ENCODE measurements around the gene NDUFS3.

The NDUFS3 gene

DNA sequence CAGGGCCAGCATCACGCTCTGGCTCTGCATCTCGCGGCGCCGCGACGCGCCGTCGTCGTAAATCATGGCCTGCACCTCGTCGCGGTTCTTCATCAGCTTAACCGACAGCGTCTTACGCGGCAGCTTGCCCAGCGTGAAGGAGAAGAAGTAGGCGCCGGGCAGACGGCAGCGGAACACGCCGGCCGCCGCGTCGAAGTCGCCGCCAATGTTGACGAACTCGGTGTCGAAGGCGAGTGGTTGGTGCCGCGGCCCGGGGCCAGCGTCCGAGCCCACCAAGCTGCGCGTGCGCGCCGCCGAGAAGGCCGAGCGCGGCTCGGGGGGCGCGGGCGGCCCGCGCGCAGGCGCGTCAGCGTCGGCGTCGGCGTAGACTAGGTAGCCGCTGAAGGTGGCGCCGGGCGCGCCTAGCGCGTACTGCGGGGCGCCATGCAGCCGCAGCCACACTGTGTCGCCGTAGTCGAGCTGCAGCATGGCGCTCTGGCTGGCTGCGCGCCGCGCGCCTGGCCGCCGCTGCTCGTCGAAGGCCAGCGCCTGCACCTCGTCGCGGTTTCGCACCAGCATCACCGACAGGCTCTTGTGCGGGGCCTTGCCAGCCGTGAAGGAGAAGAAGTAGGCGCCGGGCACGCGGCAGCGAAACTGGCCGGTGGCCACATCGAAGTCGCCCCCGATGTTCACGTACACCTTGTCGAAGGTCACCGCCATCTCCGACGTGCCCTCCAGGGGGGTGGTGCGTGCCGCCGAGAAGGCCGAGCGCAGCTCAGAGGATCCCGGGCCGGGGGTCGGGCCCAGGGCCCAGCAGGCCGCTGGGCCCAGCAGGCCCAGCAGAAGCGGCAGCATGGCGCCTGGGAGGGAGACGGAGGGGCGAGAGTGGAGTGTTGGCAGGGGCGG is 11.3 kb downstream of the NDUFS3 start:
- no peak overlapping the region for H3K4me3 Mint-ChIP-seq
- peaks cover 12 to 30% of the 10 kb centered on the region in 2 donors for H3K4me1 Mint-ChIP-seq
- H3K36me3 Mint-ChIP-seq = peaks cover 7 to 12% of the 10 kb centered on the region in 2 donors
- H3K27me3 Mint-ChIP-seq = peaks cover 28 to 41% of the 10 kb centered on the region in 2 donors
- H3K27ac Mint-ChIP-seq = no peak overlapping the region
- no peaks in the 10 kb centered on the region for H3K9me3 Mint-ChIP-seq
- ATAC-seq (replicated peaks) = no peak
- DNase-seq = no peak

DNA sequence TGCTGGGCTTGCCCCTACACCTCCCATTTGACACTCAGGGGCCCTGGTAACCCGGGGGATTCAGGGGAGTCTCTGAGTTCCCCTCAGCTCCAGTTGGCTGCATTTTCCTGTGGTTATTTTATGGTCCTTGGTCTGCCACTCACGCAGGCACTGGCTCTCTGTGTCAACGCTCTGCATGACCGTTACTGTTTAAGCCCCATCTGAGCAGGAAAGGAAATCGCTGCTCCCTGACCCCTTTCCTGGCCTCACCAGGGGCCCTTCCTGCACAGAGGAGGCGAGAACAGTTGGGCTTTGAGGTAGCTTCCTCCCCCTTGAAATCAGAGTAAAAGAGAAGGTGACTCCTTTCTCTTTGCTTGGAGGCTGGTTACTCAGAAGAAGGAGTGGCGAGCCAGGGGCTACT is 12.9 kb downstream of the NDUFS3 start:
- peaks cover 12 to 30% of the 10 kb centered on the region in 2 donors for H3K4me1 Mint-ChIP-seq
- H3K36me3 Mint-ChIP-seq = peaks cover 0 to 3% of the 10 kb centered on the region in 2 donors
- H3K27me3 Mint-ChIP-seq = peaks cover 36 to 50% of the 10 kb centered on the region in 2 donors
- ATAC-seq (replicated peaks) (peak; percentile 43 to 52), DNase-seq (no peak)
- peak overlapping the region; percentile 9 for H3K27ac Mint-ChIP-seq
- H3K4me3 Mint-ChIP-seq = no peak overlapping the region
- no peaks in the 10 kb centered on the region for H3K9me3 Mint-ChIP-seq

DNA sequence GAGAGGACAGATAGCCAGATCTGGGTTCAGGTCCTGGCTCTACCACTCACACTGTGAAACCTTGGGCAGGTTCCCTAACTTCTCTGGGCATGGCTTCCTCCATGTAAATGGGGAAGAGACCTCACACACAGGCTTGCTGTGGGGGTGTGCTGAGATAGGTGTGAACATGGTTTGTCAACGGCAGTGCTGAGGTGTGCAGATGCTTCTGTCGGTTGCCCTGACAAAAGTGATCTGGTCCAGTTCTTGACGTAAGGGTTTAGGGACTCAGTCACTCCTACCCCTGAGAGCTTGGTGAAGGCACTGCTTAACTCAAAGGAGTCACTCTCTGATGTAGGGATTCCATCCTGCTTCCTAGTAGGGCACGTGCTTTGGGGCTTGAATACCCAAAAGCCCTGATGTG is 13.4 kb downstream of the NDUFS3 start:
- peak; percentile 35 to 39 for ATAC-seq (replicated peaks)
- no peak overlapping the region for H3K4me3 Mint-ChIP-seq
- peaks cover 36 to 50% of the 10 kb centered on the region in 2 donors for H3K27me3 Mint-ChIP-seq

DNA sequence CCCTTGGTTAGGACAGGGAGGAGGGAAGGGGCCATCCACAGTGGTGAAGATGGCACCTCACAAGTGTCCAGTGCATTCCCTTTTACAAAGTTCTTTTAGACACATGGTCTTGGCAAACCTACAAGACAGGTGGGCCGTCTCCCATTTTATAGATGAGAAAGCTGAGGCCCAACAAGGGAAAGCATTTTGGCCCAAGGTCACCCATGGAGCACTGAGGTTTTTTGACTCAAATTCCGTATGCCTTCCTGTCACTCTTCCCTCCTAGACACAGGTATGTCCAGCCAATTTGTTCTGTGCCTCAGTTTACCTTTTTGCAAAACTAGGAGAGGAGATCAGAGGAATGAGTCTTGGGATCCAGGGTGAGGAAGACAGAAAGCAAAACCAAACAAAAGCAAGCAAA is 14.1 kb downstream of the NDUFS3 start:
- Mint-ChIP-seq H3K9me3 (no peaks in the 10 kb centered on the region), H3K27ac (no peak overlapping the region), H3K27me3 (peaks cover 36 to 50% of the 10 kb centered on the region in 2 donors), H3K36me3 (peaks cover 0 to 3% of the 10 kb centered on the region in 2 donors), H3K4me3 (no peak overlapping the region), H3K4me1 (peaks cover 11 to 26% of the 10 kb centered on the region in 2 donors)
- ATAC-seq (replicated peaks) = no peak
- no peak for DNase-seq

More for the DNA sequence above, 13.4 kb downstream of the NDUFS3 start:
- Mint-ChIP-seq H3K9me3 (no peaks in the 10 kb centered on the region), H3K36me3 (peaks cover 0 to 3% of the 10 kb centered on the region in 2 donors), H3K27ac (no peak overlapping the region), H3K4me1 (peaks cover 12 to 30% of the 10 kb centered on the region in 2 donors)
- no peak for DNase-seq

DNA sequence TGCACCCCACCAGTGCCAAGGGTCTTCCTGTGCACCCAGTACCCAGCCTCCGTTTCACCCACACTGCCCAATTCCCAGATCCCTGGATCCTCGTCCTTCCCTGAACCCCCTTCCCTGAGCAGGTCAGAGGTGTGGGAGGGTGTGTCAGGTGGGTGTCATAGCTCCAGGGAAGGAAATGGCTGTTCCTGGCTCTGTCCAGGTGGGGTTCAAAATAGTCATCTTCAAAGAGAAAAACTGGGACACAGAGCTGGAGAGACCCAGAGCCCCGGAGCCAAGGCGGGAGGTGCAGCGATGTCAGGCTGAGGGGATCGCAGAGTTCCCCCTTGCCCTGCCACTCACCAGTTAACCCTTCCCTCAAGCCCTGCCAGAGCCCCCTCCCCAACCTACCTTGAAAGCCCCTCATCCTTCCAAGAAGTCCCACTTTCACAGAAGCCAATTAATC is 14.6 kb downstream of the NDUFS3 start:
- Mint-ChIP-seq H3K9me3 (no peaks in the 10 kb centered on the region), H3K4me3 (peak overlapping the region; percentile 48 to 62), H3K27ac (no peak overlapping the region), H3K27me3 (peaks cover 36 to 50% of the 10 kb centered on the region in 2 donors), H3K4me1 (peaks cover 11 to 22% of the 10 kb centered on the region in 2 donors), H3K36me3 (peaks cover 0 to under 1% of the 10 kb centered on the region in 2 donors)
- ATAC-seq (replicated peaks) (no peak), DNase-seq (no peak)

- Mint-ChIP-seq H3K9me3 (no peaks in the 10 kb centered on the region), H3K27ac (no peak within 1 kb of the TSS), H3K4me1 (peaks cover 11 to 22% of the 10 kb centered on the region in 2 donors), H3K27me3 (peaks cover 39 to 50% of the 10 kb centered on the region in 2 donors), H3K36me3 (no peaks in the 10 kb centered on the region), H3K4me3 (peak within 1 kb of the TSS; percentile 48 to 62)
- no peak for ATAC-seq (replicated peaks)
- DNase-seq = no peak
These were observed 15.3 kb downstream of the NDUFS3 start, which contains the start of gene C1QTNF4 for GRCh38 chr11:47593934-47594855. TSS of gene C1QTNF4 (minus strand) at chr11:47594411. CDS start at chr11:47590810, 3,601 bp downstream.

DNA sequence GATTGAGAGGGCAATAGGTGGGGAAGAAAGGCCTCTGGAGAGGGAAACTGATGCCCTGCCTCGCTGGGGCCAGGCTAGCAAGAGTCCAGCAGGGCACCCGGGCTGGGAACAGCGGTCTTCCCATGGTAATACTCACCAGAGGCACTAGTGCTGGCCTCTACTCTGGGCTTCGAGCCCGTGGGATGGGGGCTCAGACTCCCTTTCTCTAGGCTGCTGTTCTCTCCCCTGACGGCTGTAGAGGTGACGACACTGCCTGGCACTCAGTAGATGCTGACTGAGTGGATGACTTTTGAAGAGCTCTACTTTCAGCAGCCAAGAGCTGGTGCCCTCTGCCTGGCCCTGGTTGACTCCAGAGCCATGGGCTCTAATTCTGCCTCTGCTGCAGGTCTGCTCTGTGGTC is 16.2 kb downstream of the NDUFS3 start:
- Mint-ChIP-seq H3K27ac (no peak overlapping the region), H3K9me3 (no peaks in the 10 kb centered on the region), H3K27me3 (peaks cover 41 to 50% of the 10 kb centered on the region in 2 donors), H3K4me3 (no peak overlapping the region), H3K36me3 (no peaks in the 10 kb centered on the region), H3K4me1 (peaks cover 11 to 22% of the 10 kb centered on the region in 2 donors)
- peak in 1 of 2 donors; percentile 24 for ATAC-seq (replicated peaks)
- no peak for DNase-seq

DNA sequence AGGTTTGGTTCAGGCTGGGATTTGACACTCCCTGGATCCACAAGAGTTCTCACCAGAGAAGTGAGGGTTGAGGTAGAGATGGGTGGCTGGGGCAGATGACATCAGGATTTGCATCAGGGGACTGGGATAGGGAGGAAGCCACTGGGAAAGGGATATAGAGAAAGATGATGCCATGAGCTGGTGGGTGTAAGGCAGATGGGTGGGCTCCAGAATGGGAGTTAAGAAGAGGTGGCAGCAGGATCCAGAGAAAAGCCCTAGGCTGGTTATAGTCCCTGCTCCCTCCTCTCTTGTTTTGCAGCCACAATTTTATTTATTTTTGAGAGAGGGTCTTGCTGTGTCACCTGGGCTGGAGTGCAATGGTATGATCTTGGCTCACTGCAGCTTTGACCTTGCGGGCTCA is 17.1 kb downstream of the NDUFS3 start:
- Mint-ChIP-seq H3K4me3 (no peak overlapping the region), H3K27ac (no peak overlapping the region), H3K4me1 (peaks cover 11 to 22% of the 10 kb centered on the region in 2 donors), H3K27me3 (peaks cover 41 to 50% of the 10 kb centered on the region in 2 donors), H3K9me3 (no peaks in the 10 kb centered on the region), H3K36me3 (no peaks in the 10 kb centered on the region)
- no peak for ATAC-seq (replicated peaks)
- no peak for DNase-seq

GRCh38 chr11:47599902-47600301 is 21.0 kb downstream of the NDUFS3 start:
- H3K27me3 Mint-ChIP-seq = peaks cover 12 to 13% of the 10 kb centered on the region in 2 donors
- H3K27ac Mint-ChIP-seq = no peak overlapping the region
- no peaks in the 10 kb centered on the region for H3K9me3 Mint-ChIP-seq
- no peak overlapping the region for H3K4me3 Mint-ChIP-seq
- no peaks in the 10 kb centered on the region for H3K4me1 Mint-ChIP-seq
- no peak for DNase-seq
- H3K36me3 Mint-ChIP-seq = no peaks in the 10 kb centered on the region
- ATAC-seq (replicated peaks) = no peak

DNA sequence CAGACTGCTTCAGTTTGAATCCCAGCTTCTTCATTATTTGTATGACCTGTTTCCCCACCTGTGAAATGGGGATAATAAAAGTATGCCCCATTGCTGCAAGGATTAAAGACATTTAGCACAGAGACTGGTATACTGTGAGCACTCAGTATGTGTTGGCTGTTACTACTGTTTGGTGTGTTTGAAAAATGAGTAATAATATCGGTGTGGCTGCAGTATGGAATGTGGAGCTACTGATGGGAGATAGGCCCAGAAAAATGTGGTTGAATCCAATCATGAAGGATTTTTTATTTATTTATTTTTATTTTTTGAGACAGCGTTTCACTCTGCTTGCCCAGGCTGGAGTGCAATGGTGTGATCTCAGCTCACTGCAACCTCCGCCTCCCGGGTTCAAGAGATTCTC is 24.4 kb downstream of the NDUFS3 start:
- H3K27me3 Mint-ChIP-seq = peaks cover 0 to 5% of the 10 kb centered on the region in 2 donors
- H3K4me3 Mint-ChIP-seq = no peak overlapping the region
- peaks cover 0 to 8% of the 10 kb centered on the region in 2 donors for H3K36me3 Mint-ChIP-seq
- H3K27ac Mint-ChIP-seq = no peak overlapping the region
- H3K4me1 Mint-ChIP-seq = peaks cover 0 to 4% of the 10 kb centered on the region in 2 donors
- H3K9me3 Mint-ChIP-seq = no peaks in the 10 kb centered on the region
- no peak for ATAC-seq (replicated peaks)
- no peak for DNase-seq

DNA sequence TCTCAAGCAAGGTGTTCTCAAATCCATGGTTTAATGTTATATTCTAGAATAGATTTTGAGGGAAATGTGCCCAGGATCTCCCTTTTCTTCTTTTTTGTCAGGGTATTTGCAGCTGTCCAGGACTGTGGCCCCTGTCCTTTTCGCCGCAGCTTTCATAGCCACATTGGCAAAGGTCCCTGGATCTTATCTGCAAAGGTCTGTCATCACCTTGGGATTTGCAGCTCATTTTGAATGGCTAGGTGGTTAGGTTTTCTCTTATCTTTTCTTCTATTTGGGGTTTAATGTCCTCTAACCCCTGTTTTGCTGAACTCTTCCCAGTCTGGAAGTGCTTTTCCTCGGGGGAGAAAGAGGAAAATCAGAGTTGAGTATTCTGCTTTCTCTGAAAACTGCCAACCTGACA is 27.0 kb downstream of the NDUFS3 start:
- no peak overlapping the region for H3K27ac Mint-ChIP-seq

GRCh38 chr11:47606731-47607130 is 27.9 kb downstream of the NDUFS3 start:
- Mint-ChIP-seq H3K27me3 (no peaks in the 10 kb centered on the region), H3K27ac (no peak overlapping the region), H3K36me3 (peaks cover 0 to 20% of the 10 kb centered on the region in 2 donors), H3K4me3 (no peak overlapping the region), H3K4me1 (peaks cover 8 to 17% of the 10 kb centered on the region in 2 donors), H3K9me3 (no peaks in the 10 kb centered on the region)
- DNase-seq (no peak), ATAC-seq (replicated peaks) (peak in 1 of 2 donors; percentile 36)

More for the DNA sequence above, 27.0 kb downstream of the NDUFS3 start:
- Mint-ChIP-seq H3K36me3 (peaks cover 0 to 14% of the 10 kb centered on the region in 2 donors), H3K27me3 (no peaks in the 10 kb centered on the region), H3K4me3 (no peak overlapping the region), H3K4me1 (peaks cover 0 to 9% of the 10 kb centered on the region in 2 donors), H3K9me3 (no peaks in the 10 kb centered on the region)
- DNase-seq (no peak), ATAC-seq (replicated peaks) (no peak)

DNA sequence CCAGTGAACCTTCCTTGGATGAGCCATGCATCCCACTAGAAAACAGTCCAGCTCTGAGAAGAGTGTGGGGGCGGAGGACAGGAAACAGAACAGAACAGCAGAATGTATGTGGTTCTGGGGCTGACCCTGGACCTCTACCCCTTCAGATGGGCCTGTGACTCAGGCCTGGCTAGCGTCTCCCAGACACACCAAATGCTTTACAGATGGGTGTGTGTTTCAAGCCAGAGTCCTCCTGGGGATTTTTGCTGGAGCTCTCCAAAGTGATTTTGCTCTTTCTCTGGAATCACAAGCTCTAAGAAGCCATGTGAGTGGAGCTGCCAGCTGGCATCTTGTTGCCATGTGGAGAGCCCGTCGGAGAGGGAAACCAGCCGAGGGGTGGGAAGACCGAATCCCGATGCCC is 28.5 kb downstream of the NDUFS3 start:
- Mint-ChIP-seq H3K4me1 (peaks cover 9 to 23% of the 10 kb centered on the region in 2 donors), H3K4me3 (no peak overlapping the region), H3K9me3 (no peaks in the 10 kb centered on the region), H3K27ac (no peak overlapping the region), H3K36me3 (peaks cover 0 to 20% of the 10 kb centered on the region in 2 donors), H3K27me3 (no peaks in the 10 kb centered on the region)
- ATAC-seq (replicated peaks) = no peak
- no peak for DNase-seq

DNA sequence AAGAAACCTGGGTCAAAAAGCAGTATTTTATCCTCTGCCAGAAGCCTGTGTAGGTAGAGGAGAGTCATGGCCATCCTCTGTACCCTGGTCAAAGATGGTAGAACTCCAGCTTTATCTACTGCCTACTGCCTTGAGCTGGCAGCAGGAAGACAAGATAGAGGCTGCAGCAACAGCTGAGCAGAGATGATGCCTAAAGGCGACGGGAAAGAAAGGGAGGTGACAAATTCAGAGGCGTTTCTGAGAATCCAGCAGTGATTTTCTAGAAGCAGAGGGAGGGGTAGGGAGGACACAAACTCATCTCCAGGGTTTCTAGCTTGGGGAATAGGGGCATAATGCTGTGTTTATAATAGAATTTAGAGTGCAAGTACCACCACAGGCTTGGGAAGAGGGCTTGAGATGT is 30.8 kb downstream of the NDUFS3 start:
- Mint-ChIP-seq H3K27ac (no peak overlapping the region), H3K9me3 (no peaks in the 10 kb centered on the region), H3K36me3 (peaks cover 0 to 20% of the 10 kb centered on the region in 2 donors), H3K27me3 (no peaks in the 10 kb centered on the region), H3K4me3 (no peak overlapping the region), H3K4me1 (peaks cover 9 to 23% of the 10 kb centered on the region in 2 donors)
- no peak for DNase-seq
- ATAC-seq (replicated peaks) = no peak
